Measurements from ENCODE around the gene TSR3. TPM values are rescaled to one million over a fixed set of nuclear protein-coding genes. Genes with fewer than 3 reads are reported as not detected.

The TSR3 gene
- polyA plus RNA-seq, 1 of the 3 experiments (the other 2 are of a cell fraction), result 87.3 TPM

DNA sequence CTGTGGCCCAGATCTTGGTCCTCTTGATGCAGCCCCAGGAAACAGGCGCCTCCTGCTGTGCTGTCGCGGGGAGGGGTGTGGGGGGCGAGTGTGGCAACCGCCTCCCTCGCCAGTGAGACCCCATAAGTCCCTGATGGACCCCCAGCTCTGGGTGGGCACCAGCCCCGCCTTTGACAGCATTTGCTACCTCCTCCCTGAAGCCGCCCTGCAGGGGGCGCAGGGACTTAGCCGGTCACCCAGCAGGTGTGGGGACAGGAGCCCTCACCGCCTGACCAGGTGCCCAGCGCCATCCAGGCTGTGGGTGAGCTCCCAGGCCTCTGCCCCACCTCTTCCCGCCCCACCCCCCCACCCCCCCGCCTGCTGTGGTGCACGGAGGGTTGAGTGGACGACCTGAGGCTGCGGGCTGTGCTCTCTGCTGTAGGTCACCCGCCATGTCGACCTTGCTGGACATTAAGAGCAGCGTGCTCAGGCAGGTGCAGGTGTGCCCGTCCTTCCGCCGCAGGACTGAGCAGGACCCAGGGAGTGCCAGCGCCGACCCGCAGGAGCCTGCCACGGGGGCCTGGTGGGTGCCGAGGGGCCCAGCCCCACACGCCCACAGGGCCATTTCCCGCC lies 13.5 kb downstream of the TSR3 start:
- Histone ChIP-seq H2AFZ (ENCODE audit: low read depth) (no peak overlapping the region), H3K9me2 (no peaks in the 10 kb centered on the region), H3K4me3 (ENCODE audit: low read depth in 2 of 2, low read length in 1 of 2) (no peak overlapping the region), H3K27ac (ENCODE audit: low read depth in 2 of 2, low read length in 1 of 2) (no peak overlapping the region), H4K20me1 (ENCODE audit: insufficient read depth) (no peaks in the 10 kb centered on the region), H3K9me3 (no peaks in the 10 kb centered on the region), H3K4me2 (no peak overlapping the region), H3F3A (replicated peaks; ENCODE audit: insufficient read depth) (no peaks in the 10 kb centered on the region), H3K27me3 (ENCODE audit: insufficient read depth) (peaks cover 52% of the 10 kb centered on the region), H3K79me2 (ENCODE audit: insufficient read depth) (no peaks in the 10 kb centered on the region), H3K4me1 (ENCODE audit: control insufficient read depth in 1 of 2, insufficient read depth in 2 of 2, low read depth in 1 of 2, low read length in 1 of 2) (peaks cover 0 to 20% of the 10 kb centered on the region in 2 experiments; a peak in 1 of 4 replicates), H3K9ac (no peak overlapping the region), H3K36me3 (replicated peaks in 1 of 2; ENCODE audit: control insufficient read depth in 1 of 2, insufficient read depth in 2 of 2, low read length in 1 of 2) (no peaks in the 10 kb centered on the region)
- POLR2A ChIA-PET, result no interaction called here
- peak; percentile 78 for DNase-seq
- 0% methylated on average over 5 of the region's 30 CpGs for WGBS (ENCODE audit: low lambda C conversion rate)
- CTCF ChIA-PET, result interaction anchor here (0.6 to 3.3 kb wide), 21 partner anchors 8 to 200 kb away, joined by 3 to 16 read pairs (median 5); partner anchors contain the start of genes GNPTG and TSR3
- TF ChIP-seq, protein P1, sequence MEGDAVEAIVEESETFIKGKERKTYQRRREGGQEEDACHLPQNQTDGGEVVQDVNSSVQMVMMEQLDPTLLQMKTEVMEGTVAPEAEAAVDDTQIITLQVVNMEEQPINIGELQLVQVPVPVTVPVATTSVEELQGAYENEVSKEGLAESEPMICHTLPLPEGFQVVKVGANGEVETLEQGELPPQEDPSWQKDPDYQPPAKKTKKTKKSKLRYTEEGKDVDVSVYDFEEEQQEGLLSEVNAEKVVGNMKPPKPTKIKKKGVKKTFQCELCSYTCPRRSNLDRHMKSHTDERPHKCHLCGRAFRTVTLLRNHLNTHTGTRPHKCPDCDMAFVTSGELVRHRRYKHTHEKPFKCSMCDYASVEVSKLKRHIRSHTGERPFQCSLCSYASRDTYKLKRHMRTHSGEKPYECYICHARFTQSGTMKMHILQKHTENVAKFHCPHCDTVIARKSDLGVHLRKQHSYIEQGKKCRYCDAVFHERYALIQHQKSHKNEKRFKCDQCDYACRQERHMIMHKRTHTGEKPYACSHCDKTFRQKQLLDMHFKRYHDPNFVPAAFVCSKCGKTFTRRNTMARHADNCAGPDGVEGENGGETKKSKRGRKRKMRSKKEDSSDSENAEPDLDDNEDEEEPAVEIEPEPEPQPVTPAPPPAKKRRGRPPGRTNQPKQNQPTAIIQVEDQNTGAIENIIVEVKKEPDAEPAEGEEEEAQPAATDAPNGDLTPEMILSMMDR (IDR thresholded peaks at IDR 0.05), result peak; percentile 59
- TF ChIP-seq RAD21 (IDR thresholded peaks at IDR 0.05; ENCODE audit: low read length), result no peak

DNA sequence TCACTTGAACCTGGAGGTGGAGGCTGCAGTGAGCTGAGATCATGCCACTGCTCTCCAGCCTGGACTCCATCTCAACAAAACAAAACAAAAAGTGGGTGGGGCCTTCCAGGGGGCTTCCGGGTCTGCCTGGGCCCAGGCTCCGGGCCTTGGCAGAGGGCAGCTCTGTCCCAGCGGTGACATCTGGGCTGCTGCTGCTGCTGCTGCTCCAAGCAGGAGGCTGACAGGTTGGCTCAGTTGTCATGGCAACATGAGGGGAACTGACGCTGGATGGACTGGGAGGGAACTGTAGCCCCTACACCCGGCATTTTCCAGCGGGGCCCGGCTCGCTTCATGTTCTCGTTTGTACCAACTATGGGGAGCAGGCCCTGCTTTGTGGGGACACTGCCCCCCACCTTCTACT lies 14.2 kb downstream of the TSR3 start:
- POLR2A ChIA-PET, result no interaction called here
- TF ChIP-seq TEAD4 (IDR thresholded peaks at IDR 0.05; ENCODE audit: borderline replicate concordance, insufficient read depth) (no peak), POLR2AphosphoS5 (IDR thresholded peaks at IDR 0.05; ENCODE audit: low read depth, low read length) (no peak), RCOR1 (IDR thresholded peaks at IDR 0.05; ENCODE audit: low read length) (no peak), JUND (IDR thresholded peaks at IDR 0.05) (no peak), GABPA (IDR thresholded peaks at IDR 0.05; ENCODE audit: low read depth) (no peak), MEF2A (IDR thresholded peaks at IDR 0.05; ENCODE audit: borderline replicate concordance, low read depth) (no peak), SIN3A (IDR thresholded peaks at IDR 0.05; ENCODE audit: borderline replicate concordance, low read depth, low read length) (no peak)
- TF ChIP-seq, protein P2, sequence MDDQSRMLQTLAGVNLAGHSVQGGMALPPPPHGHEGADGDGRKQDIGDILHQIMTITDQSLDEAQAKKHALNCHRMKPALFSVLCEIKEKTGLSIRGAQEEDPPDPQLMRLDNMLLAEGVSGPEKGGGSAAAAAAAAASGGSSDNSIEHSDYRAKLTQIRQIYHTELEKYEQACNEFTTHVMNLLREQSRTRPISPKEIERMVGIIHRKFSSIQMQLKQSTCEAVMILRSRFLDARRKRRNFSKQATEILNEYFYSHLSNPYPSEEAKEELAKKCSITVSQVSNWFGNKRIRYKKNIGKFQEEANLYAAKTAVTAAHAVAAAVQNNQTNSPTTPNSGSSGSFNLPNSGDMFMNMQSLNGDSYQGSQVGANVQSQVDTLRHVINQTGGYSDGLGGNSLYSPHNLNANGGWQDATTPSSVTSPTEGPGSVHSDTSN (IDR thresholded peaks at IDR 0.05), result no peak

More for the DNA sequence above, 14.2 kb downstream of the TSR3 start:
- Histone ChIP-seq H3F3A (replicated peaks; ENCODE audit: insufficient read depth) (no peaks in the 10 kb centered on the region), H3K36me3 (replicated peaks in 1 of 2; ENCODE audit: control insufficient read depth in 1 of 2, insufficient read depth in 2 of 2, low read length in 1 of 2) (no peaks in the 10 kb centered on the region), H3K9me2 (no peaks in the 10 kb centered on the region), H3K27ac (ENCODE audit: low read depth in 2 of 2, low read length in 1 of 2) (no peak overlapping the region), H2AFZ (ENCODE audit: low read depth) (no peak overlapping the region), H3K9ac (no peak overlapping the region), H3K4me3 (ENCODE audit: low read depth in 2 of 2, low read length in 1 of 2) (no peak overlapping the region), H3K4me1 (ENCODE audit: control insufficient read depth in 1 of 2, insufficient read depth in 2 of 2, low read depth in 1 of 2, low read length in 1 of 2) (peaks cover 0 to 19% of the 10 kb centered on the region in 2 experiments; a peak in 1 of 4 replicates), H3K27me3 (ENCODE audit: insufficient read depth) (peaks cover 59% of the 10 kb centered on the region), H4K20me1 (ENCODE audit: insufficient read depth) (0 out of 2 replicates have a peak, but pooled peaks cover 3% of the 10 kb centered on the region), H3K9me3 (no peaks in the 10 kb centered on the region), H3K4me2 (no peak overlapping the region), H3K79me2 (ENCODE audit: insufficient read depth) (no peaks in the 10 kb centered on the region)
- peak; percentile 63 for DNase-seq
- CTCF ChIA-PET, result interaction anchor here (0.6 to 3.3 kb wide), 20 partner anchors 9 to 200 kb away, joined by 3 to 16 read pairs (median 5); partner anchors contain the start of genes GNPTG and TSR3
- WGBS (ENCODE audit: low lambda C conversion rate), result 49% methylated on average over 2 of the region's 9 CpGs

All from SK-N-SH (cell line).